Ascending aorta (tissue), 2 donors: ENCODE data around the gene CADM2. TPM values are rescaled to one million over a fixed set of nuclear protein-coding genes. Genes with fewer than 3 reads are reported as not detected.

Experiments
- DNase-seq, 2 donors: peaks; one replicate each; pipeline ENCODE4 v3.0.0-alpha.2; 2019; ENCODE audit warnings: low spot score in 2 of 2
- H3K27ac ChIP-seq, 2 donors: fragments of 200-600 bp; sonication (generic); one replicate each; pipeline ENCODE4 v1.5.1; 2016 to 2017; ENCODE audit warnings: mild to moderate bottlenecking in 1 of 2
- H3K27me3 ChIP-seq: fragments of 200-600 bp; sonication (generic); one replicate; pipeline ENCODE4 v1.5.1; 2017
- H3K36me3 ChIP-seq, 2 donors: fragments of 200-600 bp; sonication (generic); one replicate each; pipeline ENCODE4 v1.5.1; 2016
- H3K4me1 ChIP-seq, 2 donors: fragments of 200-600 bp; sonication (generic); one replicate each; pipeline ENCODE4 v1.5.1; 2016 to 2017; ENCODE audit warnings: mild to moderate bottlenecking in 1 of 2
- H3K4me3 ChIP-seq, 2 donors: fragments of 200-600 bp; sonication (generic); one replicate each; pipeline ENCODE4 v1.5.1; 2016 to 2017; ENCODE audit warnings: mild to moderate bottlenecking in 1 of 2
- H3K9me3 ChIP-seq, 2 donors: fragments of 200-600 bp; sonication (generic); one replicate each; pipeline ENCODE4 v1.5.1; 2016
- intact Hi-C: fragments of 100-400 bp; cut with DNase I; formaldehyde crosslinking; loops from one replicate; pipeline ENCODE4 v1.15.1; 2023
- total RNA-seq: library from RNA; depleted of rRNA; stranded (reverse); fragments of >200 nt; gene quantifications from one replicate; pipeline ENCODE4 v1.1.0, GENCODE V29; 2016
- TF ChIP-seq, protein P1 (sequence below), 3 experiments: fragments of 200-600 bp in 2 of 3; fragments of 450-650 bp in 1 of 3; sonication (generic) in 2 of 3; IDR thresholded peaks; one replicate each; pipeline ENCODE4 v1.5.1; 2016 to 2019; ENCODE audit warnings: antibody characterized with exemption in 3 of 3, mild to moderate bottlenecking in 1 of 3, moderate library complexity in 1 of 3

CADM2 gene
- total RNA-seq, 1 donor from 2014 or later = 23.0 TPM

DNA sequence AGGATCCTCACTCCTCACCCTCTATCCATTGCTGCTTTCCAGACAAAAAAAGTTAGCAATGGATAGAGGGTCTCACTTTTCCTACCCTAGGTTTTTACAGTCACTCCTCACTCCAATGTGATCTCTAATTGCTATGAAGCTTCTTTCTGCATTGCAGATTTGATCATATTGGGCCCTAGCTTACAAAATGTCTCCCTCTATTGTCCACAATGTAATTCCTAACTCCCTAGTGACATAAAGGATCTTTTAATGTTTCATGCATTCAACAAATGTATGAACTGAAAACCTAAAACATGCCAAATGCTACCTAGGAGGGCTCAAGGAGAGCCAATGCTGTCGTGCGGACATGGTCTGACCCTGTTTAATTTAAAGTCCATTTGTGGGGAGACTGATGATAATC, 234.8 kb downstream of the CADM2 start:
- DNase-seq = no peak
- TF ChIP-seq, protein P1, sequence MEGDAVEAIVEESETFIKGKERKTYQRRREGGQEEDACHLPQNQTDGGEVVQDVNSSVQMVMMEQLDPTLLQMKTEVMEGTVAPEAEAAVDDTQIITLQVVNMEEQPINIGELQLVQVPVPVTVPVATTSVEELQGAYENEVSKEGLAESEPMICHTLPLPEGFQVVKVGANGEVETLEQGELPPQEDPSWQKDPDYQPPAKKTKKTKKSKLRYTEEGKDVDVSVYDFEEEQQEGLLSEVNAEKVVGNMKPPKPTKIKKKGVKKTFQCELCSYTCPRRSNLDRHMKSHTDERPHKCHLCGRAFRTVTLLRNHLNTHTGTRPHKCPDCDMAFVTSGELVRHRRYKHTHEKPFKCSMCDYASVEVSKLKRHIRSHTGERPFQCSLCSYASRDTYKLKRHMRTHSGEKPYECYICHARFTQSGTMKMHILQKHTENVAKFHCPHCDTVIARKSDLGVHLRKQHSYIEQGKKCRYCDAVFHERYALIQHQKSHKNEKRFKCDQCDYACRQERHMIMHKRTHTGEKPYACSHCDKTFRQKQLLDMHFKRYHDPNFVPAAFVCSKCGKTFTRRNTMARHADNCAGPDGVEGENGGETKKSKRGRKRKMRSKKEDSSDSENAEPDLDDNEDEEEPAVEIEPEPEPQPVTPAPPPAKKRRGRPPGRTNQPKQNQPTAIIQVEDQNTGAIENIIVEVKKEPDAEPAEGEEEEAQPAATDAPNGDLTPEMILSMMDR (IDR thresholded peaks at IDR 0.05) = no peak
- Histone ChIP-seq H3K9me3 (no peaks in the 10 kb centered on the region), H3K27ac (no peak overlapping the region), H3K4me1 (no peaks in the 10 kb centered on the region), H3K4me3 (no peak overlapping the region), H3K27me3 (no peaks in the 10 kb centered on the region), H3K36me3 (no peaks in the 10 kb centered on the region)
- intact Hi-C loops = no loop called here

DNA sequence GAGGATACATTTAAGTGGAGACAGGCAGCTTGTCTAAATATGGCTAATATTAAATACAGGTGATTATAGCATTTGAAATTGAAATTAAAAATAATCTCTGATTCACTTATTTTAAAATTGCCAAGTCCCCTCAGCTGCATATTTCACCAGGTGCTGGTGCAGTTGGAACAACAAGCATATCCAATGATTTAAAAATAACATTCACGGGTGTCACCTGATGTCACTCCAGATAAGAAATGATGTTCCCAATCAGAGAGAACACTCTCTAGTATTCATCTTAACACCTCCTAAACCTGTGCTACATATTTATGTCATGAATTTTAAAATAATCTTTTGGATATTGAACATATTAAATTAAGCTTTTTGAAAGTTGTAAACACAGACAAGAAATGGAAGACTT, 249.9 kb downstream of the CADM2 start:
- DNase-seq = no peak
- H3K4me3 ChIP-seq = no peak overlapping the region
- TF ChIP-seq, protein P1 (IDR thresholded peaks at IDR 0.05) = no peak
- no peaks in the 10 kb centered on the region for H3K4me1 ChIP-seq
- no peak overlapping the region for H3K27ac ChIP-seq
- no peaks in the 10 kb centered on the region for H3K36me3 ChIP-seq
- H3K9me3 ChIP-seq = no peaks in the 10 kb centered on the region
- intact Hi-C loops = no loop called here
- no peaks in the 10 kb centered on the region for H3K27me3 ChIP-seq

DNA sequence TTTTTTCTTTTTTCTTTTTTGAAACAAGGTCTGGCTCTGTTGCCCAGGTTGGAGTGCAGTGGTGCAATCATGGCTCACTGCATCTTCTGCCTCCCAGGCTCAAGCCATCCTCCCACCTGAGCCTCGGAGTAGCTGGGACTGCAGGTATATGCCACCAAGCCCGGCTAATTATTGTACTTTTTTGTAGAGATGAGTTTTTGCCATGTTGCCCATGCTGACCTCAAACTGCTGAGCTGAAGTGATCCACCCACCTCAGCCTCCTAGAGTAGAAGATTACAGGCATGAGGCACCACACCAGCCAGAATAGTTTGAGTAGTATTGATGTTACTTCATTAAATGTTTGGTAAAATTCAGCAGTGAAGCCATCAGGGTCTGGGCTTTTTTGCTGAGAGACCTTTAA, 251.8 kb downstream of the CADM2 start:
- no peak for DNase-seq
- no peaks in the 10 kb centered on the region for H3K36me3 ChIP-seq
- no peaks in the 10 kb centered on the region for H3K9me3 ChIP-seq
- no peaks in the 10 kb centered on the region for H3K27me3 ChIP-seq
- H3K27ac ChIP-seq = no peak overlapping the region
- no peaks in the 10 kb centered on the region for H3K4me1 ChIP-seq
- H3K4me3 ChIP-seq = no peak overlapping the region
- TF ChIP-seq, protein P1 (IDR thresholded peaks at IDR 0.05) = no peak
- intact Hi-C loops = no loop called here

DNA sequence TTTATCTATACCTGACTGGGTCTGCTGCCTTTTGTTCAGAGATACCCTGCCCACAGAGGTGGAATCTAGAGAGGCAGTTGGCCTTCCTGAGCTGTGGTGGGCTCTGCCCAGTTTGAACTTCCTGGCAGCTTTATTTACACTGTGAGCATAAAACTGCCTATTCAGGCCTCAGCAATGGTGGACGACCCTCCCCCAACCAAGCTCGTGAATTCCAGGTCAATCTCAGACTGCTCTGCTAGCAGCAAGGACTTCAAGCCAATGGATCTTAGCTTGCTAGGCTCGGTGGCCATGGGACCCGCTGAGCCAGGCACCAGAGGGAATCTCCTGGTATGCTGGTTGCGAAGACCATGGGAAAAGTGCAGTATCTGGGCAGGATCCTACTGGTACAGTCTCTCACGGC, 270.2 kb downstream of the CADM2 start:
- DNase-seq = no peak
- H3K36me3 ChIP-seq = no peaks in the 10 kb centered on the region
- H3K9me3 ChIP-seq = no peaks in the 10 kb centered on the region
- H3K4me1 ChIP-seq = no peaks in the 10 kb centered on the region
- no peak overlapping the region for H3K4me3 ChIP-seq
- TF ChIP-seq, protein P1 (IDR thresholded peaks at IDR 0.05) = no peak
- H3K27me3 ChIP-seq = no peaks in the 10 kb centered on the region
- intact Hi-C loops = no loop called here
- H3K27ac ChIP-seq = no peak overlapping the region

DNA sequence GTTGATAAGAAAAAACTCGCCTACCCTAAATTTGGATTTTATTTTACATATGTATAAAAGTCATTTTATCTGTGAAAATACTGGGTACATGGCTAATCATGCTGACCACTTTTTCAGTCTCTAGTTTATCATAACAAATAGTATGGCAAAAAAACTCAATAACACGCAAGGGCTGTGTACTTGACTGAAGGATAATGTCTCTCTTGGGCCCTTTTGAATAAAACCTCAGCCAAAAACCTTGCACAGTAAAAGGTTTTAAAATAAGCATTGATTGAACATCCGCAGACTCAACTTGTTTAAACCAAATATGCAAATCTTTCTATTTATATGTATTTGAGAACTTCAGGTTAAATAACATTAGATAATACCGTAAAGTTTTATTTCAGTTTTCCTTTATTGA, 285.3 kb downstream of the CADM2 start:
- H3K9me3 ChIP-seq = no peaks in the 10 kb centered on the region

More for the DNA sequence above, 285.3 kb downstream of the CADM2 start:
- DNase-seq = no peak
- TF ChIP-seq, protein P1 (IDR thresholded peaks at IDR 0.05) = no peak
- no peaks in the 10 kb centered on the region for H3K4me1 ChIP-seq
- intact Hi-C loops = no loop called here
- H3K27ac ChIP-seq = no peak overlapping the region
- H3K4me3 ChIP-seq = no peak overlapping the region
- no peaks in the 10 kb centered on the region for H3K27me3 ChIP-seq
- H3K36me3 ChIP-seq = no peaks in the 10 kb centered on the region
